ENCODE measurements around the gene DYNLT5.

- TF ChIP-seq, protein P1, sequence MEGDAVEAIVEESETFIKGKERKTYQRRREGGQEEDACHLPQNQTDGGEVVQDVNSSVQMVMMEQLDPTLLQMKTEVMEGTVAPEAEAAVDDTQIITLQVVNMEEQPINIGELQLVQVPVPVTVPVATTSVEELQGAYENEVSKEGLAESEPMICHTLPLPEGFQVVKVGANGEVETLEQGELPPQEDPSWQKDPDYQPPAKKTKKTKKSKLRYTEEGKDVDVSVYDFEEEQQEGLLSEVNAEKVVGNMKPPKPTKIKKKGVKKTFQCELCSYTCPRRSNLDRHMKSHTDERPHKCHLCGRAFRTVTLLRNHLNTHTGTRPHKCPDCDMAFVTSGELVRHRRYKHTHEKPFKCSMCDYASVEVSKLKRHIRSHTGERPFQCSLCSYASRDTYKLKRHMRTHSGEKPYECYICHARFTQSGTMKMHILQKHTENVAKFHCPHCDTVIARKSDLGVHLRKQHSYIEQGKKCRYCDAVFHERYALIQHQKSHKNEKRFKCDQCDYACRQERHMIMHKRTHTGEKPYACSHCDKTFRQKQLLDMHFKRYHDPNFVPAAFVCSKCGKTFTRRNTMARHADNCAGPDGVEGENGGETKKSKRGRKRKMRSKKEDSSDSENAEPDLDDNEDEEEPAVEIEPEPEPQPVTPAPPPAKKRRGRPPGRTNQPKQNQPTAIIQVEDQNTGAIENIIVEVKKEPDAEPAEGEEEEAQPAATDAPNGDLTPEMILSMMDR (IDR thresholded peaks at IDR 0.05) = no peak
- no peak for TF ChIP-seq POLR2A (IDR thresholded peaks at IDR 0.05)
Measured at GRCh38 chr1:66787641-66788040, 35.4 kb downstream of the DYNLT5 start.

All from ovary (tissue), 3 donors.